ENCODE measurements around the gene BCAP31. TPM values are rescaled to one million over a fixed set of nuclear protein-coding genes. Genes with fewer than 3 reads are reported as not detected.
A peak's percentile ranks its signal among the peaks of the same experiment; 100 is the strongest.

BCAP31 gene
- total RNA-seq, 1 donor: 111 TPM

- no peak for DNase-seq (ENCODE audit: low read depth)
- TF ChIP-seq CTCF (IDR thresholded peaks at IDR 0.05; ENCODE audit: insufficient read depth, low read length): no peak
- no peak overlapping the region for H3K4me3 ChIP-seq (ENCODE audit: low read depth, low read length)
These were observed 70.6 kb downstream of the BCAP31 start for GRCh38 chrX:153653556-153653955.

GRCh38 chrX:153651540-153652079 lies 72.6 kb downstream of the BCAP31 start:
- peak; percentile 45 for TF ChIP-seq CTCF (IDR thresholded peaks at IDR 0.05; ENCODE audit: insufficient read depth, low read length)
- no peak for DNase-seq (ENCODE audit: low read depth)
- no peak overlapping the region for H3K4me3 ChIP-seq (ENCODE audit: low read depth, low read length)

- no peak overlapping the region for H3K4me3 ChIP-seq (ENCODE audit: low read depth, low read length)
- no peak for TF ChIP-seq CTCF (IDR thresholded peaks at IDR 0.05; ENCODE audit: insufficient read depth, low read length)
- no peak for DNase-seq (ENCODE audit: low read depth)
These were observed 73.2 kb downstream of the BCAP31 start for GRCh38 chrX:153650959-153651358.

Small RNA genes lying within 50 kb of the gene (small RNA-seq; reads per million reads assigned to genes)
- not detected for gene RN7SL687P

Other genes starting within 250 kb of the BCAP31 start
- gene BGN, start 229.4 kb downstream of the BCAP31 start, total RNA-seq (ENCODE audit: low replicate concordance): 12.3 and 133 TPM in 2 replicates
- gene ATP2B3, start 206.7 kb downstream of the BCAP31 start, total RNA-seq (ENCODE audit: low replicate concordance): not detected in 2 replicates
- 2.5 and 14.5 TPM in 2 replicates for gene CCNQ, start 125.2 kb downstream of the BCAP31 start, total RNA-seq (ENCODE audit: low replicate concordance)
- not detected in 2 replicates for gene DUSP9, start 77.2 kb downstream of the BCAP31 start, total RNA-seq (ENCODE audit: low replicate concordance)
- 0.33 TPM in 1 of 2 replicates, not detected in the other for gene PNCK, start 50.6 kb downstream of the BCAP31 start, total RNA-seq (ENCODE audit: low replicate concordance)
- 5.6 and 8.8 TPM in 2 replicates for gene SLC6A8, start 36.5 kb downstream of the BCAP31 start, total RNA-seq (ENCODE audit: low replicate concordance)
- 9.3 and 15.5 TPM in 2 replicates for gene ABCD1, start 469 bp upstream of the BCAP31 start, total RNA-seq (ENCODE audit: low replicate concordance)
- 3.1 and 6.1 TPM in 2 replicates for gene PLXNB3, start 39.9 kb upstream of the BCAP31 start, total RNA-seq (ENCODE audit: low replicate concordance)
- 0.54 TPM in 1 of 2 replicates, not detected in the other for gene SRPK3, start 56.7 kb upstream of the BCAP31 start, total RNA-seq (ENCODE audit: low replicate concordance)
- gene IDH3G, start 70.0 kb upstream of the BCAP31 start, total RNA-seq (ENCODE audit: low replicate concordance): 7.2 and 46.0 TPM in 2 replicates
- gene SSR4, start 70.3 kb upstream of the BCAP31 start, total RNA-seq (ENCODE audit: low replicate concordance): 34.2 and 186 TPM in 2 replicates
- gene PDZD4, start 106.2 kb upstream of the BCAP31 start, total RNA-seq (ENCODE audit: low replicate concordance): 0.09 and 1.1 TPM in 2 replicates
- 0.36 and 1.6 TPM in 2 replicates for gene L1CAM, start 161.8 kb upstream of the BCAP31 start, total RNA-seq (ENCODE audit: low replicate concordance)
- gene AVPR2, start 180.3 kb upstream of the BCAP31 start, total RNA-seq (ENCODE audit: low replicate concordance): not detected in 2 replicates
- gene ARHGAP4, start 201.9 kb upstream of the BCAP31 start, total RNA-seq (ENCODE audit: low replicate concordance): 0.27 and 6.0 TPM in 2 replicates
- gene NAA10, start 210.7 kb upstream of the BCAP31 start, total RNA-seq (ENCODE audit: low replicate concordance): 25.8 and 84.7 TPM in 2 replicates
- 0.45 and 5.6 TPM in 2 replicates for gene RENBP, start 220.3 kb upstream of the BCAP31 start, total RNA-seq (ENCODE audit: low replicate concordance)
- gene HCFC1, start 247.4 kb upstream of the BCAP31 start, total RNA-seq (ENCODE audit: low replicate concordance): 16.4 and 34.5 TPM in 2 replicates
- gene TMEM187, start 248.4 kb upstream of the BCAP31 start, total RNA-seq (ENCODE audit: low replicate concordance): 5.3 and 7.5 TPM in 2 replicates